Prostate gland (tissue), 2 donors: ENCODE measurements around the gene ARHGAP26.

Source experiments
- POLR2A ChIP-seq: fragments of 450-650 bp; IDR thresholded peaks from one replicate; pipeline ENCODE4 v1.6.1; 2016; ENCODE audit warnings: antibody characterized with exemption, mild to moderate bottlenecking
- POLR2AphosphoS5 ChIP-seq: sonication (generic); formaldehyde crosslinking; IDR thresholded peaks from one replicate; pipeline ENCODE4 v1.6.1; 2017; ENCODE audit warnings: antibody characterized with exemption
- TF ChIP-seq, protein P1 (sequence below), 4 experiments: fragments of 200-600 bp in 2 of 4; fragments of 450-650 bp in 2 of 4; sonication (generic) in 2 of 4; IDR thresholded peaks; 1 replicate in 3 of 4; 2 replicates in 1 of 4; pipeline ENCODE4 v1.5.1; 2016 to 2019; ENCODE audit warnings: antibody characterized with exemption in 4 of 4, mild to moderate bottlenecking in 2 of 4, moderate library complexity in 2 of 4

DNA sequence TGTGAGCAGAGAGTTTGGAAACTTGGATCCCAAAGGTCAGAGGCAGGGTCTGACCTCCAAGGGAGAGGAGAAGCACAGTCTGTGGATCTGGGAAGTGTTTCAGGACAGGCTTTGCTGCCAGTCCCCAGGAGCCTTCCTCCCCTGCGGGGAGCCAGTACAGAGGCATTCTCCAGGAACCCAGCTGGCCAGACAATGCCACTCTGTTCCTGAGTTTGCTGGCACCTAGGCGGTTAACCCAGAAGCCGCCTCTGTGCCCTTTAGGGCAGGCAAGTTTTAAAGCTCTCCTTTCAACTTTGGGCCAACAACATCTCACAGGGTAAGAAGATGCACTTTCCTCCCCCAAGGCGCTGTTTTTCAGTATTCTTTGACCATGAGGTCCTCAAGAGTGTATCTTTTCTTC lies 47.3 kb upstream of the ARHGAP26 start:
- TF ChIP-seq, protein P1, sequence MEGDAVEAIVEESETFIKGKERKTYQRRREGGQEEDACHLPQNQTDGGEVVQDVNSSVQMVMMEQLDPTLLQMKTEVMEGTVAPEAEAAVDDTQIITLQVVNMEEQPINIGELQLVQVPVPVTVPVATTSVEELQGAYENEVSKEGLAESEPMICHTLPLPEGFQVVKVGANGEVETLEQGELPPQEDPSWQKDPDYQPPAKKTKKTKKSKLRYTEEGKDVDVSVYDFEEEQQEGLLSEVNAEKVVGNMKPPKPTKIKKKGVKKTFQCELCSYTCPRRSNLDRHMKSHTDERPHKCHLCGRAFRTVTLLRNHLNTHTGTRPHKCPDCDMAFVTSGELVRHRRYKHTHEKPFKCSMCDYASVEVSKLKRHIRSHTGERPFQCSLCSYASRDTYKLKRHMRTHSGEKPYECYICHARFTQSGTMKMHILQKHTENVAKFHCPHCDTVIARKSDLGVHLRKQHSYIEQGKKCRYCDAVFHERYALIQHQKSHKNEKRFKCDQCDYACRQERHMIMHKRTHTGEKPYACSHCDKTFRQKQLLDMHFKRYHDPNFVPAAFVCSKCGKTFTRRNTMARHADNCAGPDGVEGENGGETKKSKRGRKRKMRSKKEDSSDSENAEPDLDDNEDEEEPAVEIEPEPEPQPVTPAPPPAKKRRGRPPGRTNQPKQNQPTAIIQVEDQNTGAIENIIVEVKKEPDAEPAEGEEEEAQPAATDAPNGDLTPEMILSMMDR (IDR thresholded peaks at IDR 0.05): no peak
- no peak for TF ChIP-seq POLR2AphosphoS5
- TF ChIP-seq POLR2A: no peak
